Activated gamma-delta T cell treated with Interleukin-2 at 50 U/mL for 16 hours (primary cell): Measurements from ENCODE around the gene TOPAZ1.

Experiments used
- DNase-seq: peaks from one replicate; pipeline ENCODE4 v3.0.0-alpha.2; 2020

The TOPAZ1 gene

GRCh38 chr3:44241706-44242105 lies at the start of gene TOPAZ1:
TOPAZ1 (plus strand) TSS chr3:44241886; CDS start chr3:44242054, 168 bp downstream.
- DNase-seq: no peak

GRCh38 chr3:44198284-44199269 lies 43.1 kb upstream of the TOPAZ1 start:
- DNase-seq: peak; percentile 61

- DNase-seq: no peak
Observed at GRCh38 chr3:44206261-44206660, 35.4 kb upstream of the TOPAZ1 start.

GRCh38 chr3:44206862-44207652 lies 34.6 kb upstream of the TOPAZ1 start:
- no peak for DNase-seq

GRCh38 chr3:44208086-44208485 lies 33.6 kb upstream of the TOPAZ1 start:
- DNase-seq: no peak

- DNase-seq: no peak
Observed at GRCh38 chr3:44208568-44208967, 33.1 kb upstream of the TOPAZ1 start.

- no peak for DNase-seq
Observed at GRCh38 chr3:44210967-44211366, 30.7 kb upstream of the TOPAZ1 start.

GRCh38 chr3:44222337-44222736 lies 19.3 kb upstream of the TOPAZ1 start:
- DNase-seq: no peak

GRCh38 chr3:44223299-44223698 lies 18.4 kb upstream of the TOPAZ1 start:
- DNase-seq: no peak

GRCh38 chr3:44224131-44224530 lies 17.6 kb upstream of the TOPAZ1 start:
- DNase-seq: no peak

- DNase-seq: no peak
Observed at GRCh38 chr3:44226573-44226972, 15.1 kb upstream of the TOPAZ1 start.

- no peak for DNase-seq
Observed at GRCh38 chr3:44227632-44228031, 14.1 kb upstream of the TOPAZ1 start.

- no peak for DNase-seq
Observed at GRCh38 chr3:44228900-44229299, 12.8 kb upstream of the TOPAZ1 start.

- DNase-seq: no peak
Observed at GRCh38 chr3:44232407-44232806, 9.3 kb upstream of the TOPAZ1 start.

- DNase-seq: no peak
Observed at GRCh38 chr3:44234648-44235268, 6.9 kb upstream of the TOPAZ1 start.

GRCh38 chr3:44235604-44236484 lies 5.8 kb upstream of the TOPAZ1 start:
- peak; percentile 52 for DNase-seq

GRCh38 chr3:44236485-44236908 lies 5.2 kb upstream of the TOPAZ1 start:
- no peak for DNase-seq

GRCh38 chr3:44237161-44237560 lies 4.5 kb upstream of the TOPAZ1 start:
- no peak for DNase-seq

- DNase-seq: no peak
Observed at GRCh38 chr3:44237665-44238064, 4.0 kb upstream of the TOPAZ1 start.

- DNase-seq: no peak
Observed at GRCh38 chr3:44238889-44239288, 2.8 kb upstream of the TOPAZ1 start.

- DNase-seq: no peak
Observed at GRCh38 chr3:44240061-44240460, 1.6 kb upstream of the TOPAZ1 start.

GRCh38 chr3:44242721-44243120 lies 1.0 kb downstream of the TOPAZ1 start:
- no peak for DNase-seq
